Measurements from ENCODE around the gene ASB18. TPM values are rescaled to one million over a fixed set of nuclear protein-coding genes. Genes with fewer than 3 reads are reported as not detected.

ASB18 gene
- total and polyA plus RNA-seq, 8 donors, result not detected

- Histone ChIP-seq H3K36me3 (no peaks in the 10 kb centered on the region), H3K4me3 (no peak overlapping the region), H3K27me3 (peaks cover 10 to 58% (median 22%) of the 10 kb centered on the region in 4 donors), H3K27ac (no peak overlapping the region), H3K9me3 (no peaks in the 10 kb centered on the region), H3K4me1 (peaks cover 0 to 7% (median 5%) of the 10 kb centered on the region in 3 donors)
- 9 to 11% methylated on average over 16 of the region's 16 CpGs for WGBS, 2 donors
- FAIRE-seq (no peak), ATAC-seq (no peak), DNase-seq (no peak)
- intact Hi-C loops (cut with DNase I), result no loop called here
- TF ChIP-seq CTCF (IDR thresholded peaks at IDR 0.05), result no peak
These were observed 92.4 kb downstream of the ASB18 start for GRCh38 chr2:236171680-236172254.

GRCh38 chr2:236171181-236171679 lies 93.0 kb downstream of the ASB18 start:
- TF ChIP-seq CTCF (IDR thresholded peaks at IDR 0.05), result no peak
- intact Hi-C loops (cut with DNase I), result no loop called here
- peaks cover 0 to 7% (median 7%) of the 10 kb centered on the region in 3 donors for H3K4me1 ChIP-seq
- no peaks in the 10 kb centered on the region for H3K9me3 ChIP-seq
- H3K36me3 ChIP-seq, result no peaks in the 10 kb centered on the region
- FAIRE-seq (no peak), DNase-seq (no peak), ATAC-seq (no peak)
- 2 to 3% methylated on average over 27 of the region's 27 CpGs for WGBS, 2 donors
- peaks cover 10 to 58% (median 22%) of the 10 kb centered on the region in 4 donors for H3K27me3 ChIP-seq
- no peak overlapping the region for H3K27ac ChIP-seq
- H3K4me3 ChIP-seq, result no peak overlapping the region

GRCh38 chr2:236170590-236171165 lies 93.5 kb downstream of the ASB18 start:
- Histone ChIP-seq H3K9me3 (no peaks in the 10 kb centered on the region), H3K27ac (no peak overlapping the region), H3K27me3 (peaks cover 10 to 63% (median 23%) of the 10 kb centered on the region in 4 donors), H3K4me3 (no peak overlapping the region), H3K4me1 (peaks cover 0 to 7% (median 7%) of the 10 kb centered on the region in 3 donors), H3K36me3 (no peaks in the 10 kb centered on the region)
- WGBS, 2 donors, result 7 to 8% methylated on average over 21 of the region's 21 CpGs
- ATAC-seq (no peak), FAIRE-seq (no peak), DNase-seq (no peak)
- intact Hi-C loops (cut with DNase I), result no loop called here
- TF ChIP-seq CTCF (IDR thresholded peaks at IDR 0.05), result no peak

- no peak for ATAC-seq
- Histone ChIP-seq H3K27me3 (peaks cover 10 to 71% (median 26%) of the 10 kb centered on the region in 4 donors), H3K4me3 (no peak overlapping the region), H3K9me3 (no peaks in the 10 kb centered on the region), H3K27ac (no peak overlapping the region), H3K36me3 (no peaks in the 10 kb centered on the region), H3K4me1 (peaks cover 0 to 8% (median 7%) of the 10 kb centered on the region in 3 donors)
- intact Hi-C loops (cut with DNase I), result no loop called here
- no peak for TF ChIP-seq CTCF (IDR thresholded peaks at IDR 0.05)
- 5 to 6% methylated on average over 38 of the region's 38 CpGs for WGBS, 2 donors
- FAIRE-seq, result no peak
- no peak for DNase-seq
These were observed 94.2 kb downstream of the ASB18 start for GRCh38 chr2:236169741-236170589.

All from pancreas (tissue), 10 donors.